Hippocampal formation (tissue), 2 donors: ENCODE results near the gene GIPC2.

Experiments
- DNase-seq, 2 donors: peaks; one replicate each; lab custom pipeline; 2025; lab: John Stamatoyannopoulos, UW

GIPC2 gene

DNA sequence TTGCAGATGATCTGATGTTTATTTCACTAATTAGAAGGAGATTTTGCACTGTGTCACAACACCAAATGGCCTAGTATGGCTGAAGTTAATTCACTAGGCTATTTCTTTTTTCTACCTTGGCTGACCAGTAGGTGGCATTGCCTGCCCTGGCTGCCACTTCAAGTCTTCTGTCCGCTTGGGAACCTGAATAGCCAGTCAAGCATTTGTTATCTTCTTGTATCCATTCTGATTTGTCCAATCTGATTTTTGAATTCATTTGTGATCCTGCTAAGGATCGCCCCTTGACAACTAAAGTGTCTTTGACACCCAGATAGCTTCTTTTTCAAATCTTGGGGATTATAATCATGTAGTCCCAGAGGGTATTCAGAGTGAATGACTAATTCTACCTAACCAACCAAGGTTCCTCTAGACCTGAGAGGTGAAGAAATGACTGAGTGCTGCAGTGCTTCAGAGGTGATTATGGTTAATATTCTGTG lies 99.4 kb downstream of the GIPC2 start:
- DNase-seq: peak; percentile 4 to 54

DNA sequence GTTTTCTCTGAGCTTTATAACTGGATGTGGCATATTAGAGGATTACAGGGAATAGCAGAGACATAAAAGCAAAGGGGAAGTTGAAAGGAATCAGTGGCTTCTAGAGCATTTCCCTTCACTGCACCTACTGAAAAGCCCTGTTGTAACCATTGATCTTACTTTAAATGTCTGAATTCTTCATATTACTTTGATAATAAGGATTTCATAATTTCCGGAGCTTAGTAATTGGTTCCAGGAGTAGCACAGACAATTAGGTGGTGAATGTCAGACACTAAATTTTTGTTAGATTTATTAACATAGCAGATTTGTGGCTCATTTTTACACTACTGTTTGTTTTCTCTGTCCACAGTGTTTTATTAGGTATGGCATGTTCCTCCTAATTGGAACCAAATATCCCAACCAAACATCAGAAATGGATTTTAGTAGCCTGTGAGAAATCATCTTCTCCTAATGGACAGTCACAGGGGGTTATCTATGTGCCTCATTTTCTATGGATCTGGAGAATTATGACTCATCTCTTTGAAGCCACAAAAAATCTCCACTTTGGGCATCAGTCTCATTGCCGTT lies 100.5 kb downstream of the GIPC2 start:
- DNase-seq: no peak

GRCh38 chr1:78147031-78147430 lies 101.3 kb downstream of the GIPC2 start:
- no peak for DNase-seq

GRCh38 chr1:78153092-78153736 lies 107.4 kb downstream of the GIPC2 start:
- DNase-seq: no peak

DNA sequence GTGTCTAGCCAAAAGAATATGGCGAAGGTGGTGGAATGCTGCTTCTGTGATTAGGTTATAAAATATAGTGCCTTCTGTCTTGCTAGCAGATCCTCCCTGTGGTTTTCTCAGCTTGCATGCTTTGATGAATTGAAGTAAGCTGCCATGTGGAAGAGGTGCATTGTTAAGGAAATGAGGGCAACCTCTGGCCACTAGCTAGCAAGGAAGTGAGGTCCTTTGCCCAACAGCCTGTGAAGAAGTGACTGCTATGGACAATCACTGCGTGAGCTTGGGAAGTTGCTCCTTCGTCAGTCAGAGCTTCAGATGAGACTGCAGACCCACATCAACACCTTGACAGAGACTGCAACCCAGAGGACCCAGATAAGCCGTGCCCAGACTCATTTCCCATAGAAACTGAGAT lies 109.4 kb downstream of the GIPC2 start:
- no peak for DNase-seq

- no peak for DNase-seq
These were observed 111.2 kb downstream of the GIPC2 start for GRCh38 chr1:78156805-78157521.

DNA sequence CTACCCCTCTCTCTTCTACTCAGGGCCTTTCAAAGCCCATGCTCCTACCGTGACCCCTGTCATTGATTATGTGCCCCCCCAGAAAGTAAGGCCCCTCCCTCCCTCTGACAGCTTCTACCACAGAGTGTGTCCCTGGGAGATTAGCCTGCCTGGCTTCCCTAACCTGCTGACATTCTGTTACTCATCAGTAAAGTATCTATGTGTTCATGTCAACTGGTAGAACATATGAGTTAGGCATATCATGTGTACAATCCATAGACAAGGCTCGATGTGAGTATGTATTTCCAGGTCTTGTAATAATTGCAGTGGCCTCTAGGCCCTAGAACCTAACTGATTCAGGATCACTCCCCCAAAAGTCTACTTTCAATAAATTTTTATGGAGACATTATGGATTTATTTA lies 120.0 kb downstream of the GIPC2 start:
- no peak for DNase-seq

DNA sequence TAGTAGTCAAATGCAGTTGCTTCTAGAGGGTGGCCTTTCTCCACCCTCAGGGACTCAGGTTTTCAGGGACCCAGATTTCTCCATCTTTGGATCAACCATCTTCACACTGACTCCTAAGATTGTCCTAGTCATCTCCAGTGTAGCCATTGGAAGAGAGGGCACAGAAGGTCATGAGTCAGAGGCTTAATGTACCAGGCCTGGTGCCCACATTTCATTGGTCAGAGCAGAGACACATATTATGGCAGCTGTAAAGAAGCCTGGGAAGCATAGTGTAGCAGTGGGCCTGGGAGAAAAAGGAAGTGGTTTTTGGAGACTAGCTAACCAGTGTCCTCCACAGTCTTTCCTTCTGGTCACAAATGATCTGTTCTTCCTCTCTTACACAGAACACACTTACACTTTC lies 122.5 kb downstream of the GIPC2 start:
- DNase-seq: no peak

DNA sequence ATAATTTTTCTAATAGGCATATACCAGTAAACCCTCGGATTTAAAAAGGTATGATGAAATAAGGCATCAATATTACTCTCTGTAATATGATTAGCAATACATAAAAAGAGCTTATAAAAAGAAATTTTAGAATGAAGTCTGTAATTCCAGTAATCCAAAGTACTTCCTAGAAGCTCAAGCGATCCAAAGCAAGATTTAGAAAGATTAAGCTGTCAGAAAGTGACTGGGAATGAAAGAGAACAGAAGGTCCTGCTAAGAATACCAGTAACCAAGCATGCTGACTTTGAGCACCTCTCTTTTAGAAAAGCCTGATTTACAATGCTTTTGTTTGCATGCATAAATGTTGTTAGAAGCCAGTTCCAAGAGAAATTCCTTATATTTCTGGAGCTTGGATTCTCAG lies 125.1 kb downstream of the GIPC2 start:
- DNase-seq: no peak

DNA sequence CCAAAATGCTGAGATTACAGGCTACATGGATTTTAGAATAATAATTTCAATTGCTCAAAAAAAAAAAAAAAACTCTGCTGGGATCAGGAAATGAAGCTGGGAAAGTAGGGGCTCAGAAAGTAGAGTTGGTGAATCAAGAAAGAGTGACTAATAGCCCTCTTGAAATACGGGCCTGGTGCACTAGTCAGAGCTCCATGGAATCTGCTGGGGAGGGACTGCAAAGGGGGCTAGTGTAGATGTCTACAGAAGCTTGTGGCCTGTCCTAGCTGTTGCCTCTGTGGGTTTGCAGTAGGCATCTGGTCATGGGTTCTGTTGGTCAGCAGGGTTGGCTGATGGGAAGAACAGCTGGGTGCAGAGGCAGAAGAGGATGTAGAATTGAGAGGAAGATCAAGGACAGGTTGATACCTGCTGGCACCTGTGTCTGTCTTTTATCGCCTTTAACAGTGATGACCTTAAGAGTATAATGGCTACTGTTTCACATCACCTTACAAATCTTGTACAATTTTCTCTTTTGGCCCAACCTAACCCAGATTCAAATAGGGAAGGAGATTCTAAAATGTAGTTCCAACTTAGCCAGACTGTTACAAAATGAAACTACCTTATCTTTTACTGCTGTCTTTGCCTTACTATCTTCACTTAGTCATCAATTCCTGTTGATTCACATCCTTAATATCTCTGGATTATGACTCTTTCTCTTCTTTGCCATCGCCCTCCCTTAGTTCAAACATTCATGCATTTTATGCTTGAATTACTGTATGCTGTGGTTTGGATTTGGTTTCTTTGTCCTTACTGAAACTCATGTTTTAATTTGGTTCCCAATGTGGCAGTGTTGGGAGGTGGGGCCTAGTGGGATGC lies 126.2 kb downstream of the GIPC2 start:
- DNase-seq: no peak

- DNase-seq: no peak
These were observed 130.7 kb downstream of the GIPC2 start for GRCh38 chr1:78176448-78176847.

- no peak for DNase-seq
These were observed 132.0 kb downstream of the GIPC2 start for GRCh38 chr1:78177708-78178270.

DNA sequence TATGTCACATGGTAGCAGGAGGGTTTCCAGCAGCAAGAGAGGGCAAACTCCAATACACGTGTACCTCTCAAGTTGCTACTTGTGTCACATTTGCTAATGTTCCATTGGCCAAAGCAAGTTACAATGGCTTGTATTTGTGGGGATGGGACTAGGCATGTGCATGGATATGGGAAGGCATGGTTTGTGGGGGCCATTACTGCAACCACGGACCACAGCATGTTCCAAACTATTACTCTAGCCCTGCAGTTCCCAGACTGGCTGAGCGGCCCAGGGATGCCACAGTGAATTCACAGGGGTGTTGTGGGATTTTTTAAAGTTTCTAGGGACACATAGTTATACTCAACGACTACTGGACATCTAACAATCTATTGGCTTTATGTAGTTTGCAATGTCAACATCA lies 133.1 kb downstream of the GIPC2 start:
- DNase-seq: no peak

- no peak for DNase-seq
These were observed 138.8 kb downstream of the GIPC2 start for GRCh38 chr1:78184460-78185072.
